IMR-90 (cell line): ENCODE data around the gene RALGAPA2. TPM values are rescaled to one million over a fixed set of nuclear protein-coding genes. Genes with fewer than 3 reads are reported as not detected.
A peak's percentile ranks its signal among the peaks of the same experiment; 100 is the strongest.

Experiments
- ATAC-seq: fragments of 200-7000 bp; cut with Tn5 transposase; 2 replicates; pipeline ENCODE4 v1.9.1; 2020; ENCODE audit warnings: low read depth, mild to moderate bottlenecking, moderate library complexity
- BruUV-seq: library from RNA; stranded (reverse); fragments of 400-500 nt; replicated peaks from 2 replicates; lab custom pipeline; 2021; lab: Mats Ljungman, UMichigan
- CTCF ChIA-PET: fragments of 300-600 bp; formaldehyde crosslinking; extraction: SDS; loops from one replicate; lab custom pipeline; 2021; ENCODE audit warnings: antibody characterized with exemption; lab: Yijun Ruan, JAX
- POLR2A ChIA-PET: fragments of 300-600 bp; sonication (Branson Sonifier 250); formaldehyde crosslinking; loops from one replicate; lab custom pipeline; 2022; ENCODE audit warnings: antibody characterized with exemption; ENCODE audit not compliant: unreplicated experiment; lab: Charles Lee
- DNase-seq: peaks from one replicate; pipeline ENCODE4 v3.0.0; 2013
- H2AFZ ChIP-seq: replicated peaks from 2 replicates; pipeline ENCODE3; 2013; ENCODE audit warnings: low read length, mild to moderate bottlenecking; ENCODE audit not compliant: poor library complexity
- H2AK5ac ChIP-seq: 2 replicates; pipeline ENCODE4 v1.6.1; 2013; ENCODE audit warnings: low read depth, low read length, inconsistent platforms
- H2AK9ac ChIP-seq: replicated peaks from 2 replicates; pipeline ENCODE3; 2013; ENCODE audit warnings: mild to moderate bottlenecking, low read depth, low read length, moderate library complexity; ENCODE audit not compliant: poor library complexity
- H2BK120ac ChIP-seq: 2 replicates; pipeline ENCODE4 v1.6.1; 2013; ENCODE audit warnings: low read depth, low read length, inconsistent platforms
- H2BK15ac ChIP-seq: 3 replicates; pipeline ENCODE4 v1.6.1; 2013; ENCODE audit warnings: low read depth, low read length, inconsistent platforms
- H2BK20ac ChIP-seq: 2 replicates; pipeline ENCODE4 v1.6.1; 2013; ENCODE audit warnings: low read depth, mild to moderate bottlenecking, inconsistent platforms, low read length, moderate library complexity
- H2BK5ac ChIP-seq: 2 replicates; pipeline ENCODE4 v1.6.1; 2013; ENCODE audit warnings: mild to moderate bottlenecking, low read depth, low read length, inconsistent platforms; ENCODE audit not compliant: poor library complexity, severe bottlenecking
- H3K14ac ChIP-seq: replicated peaks from 2 replicates; pipeline ENCODE4 v1.6.1; 2013; ENCODE audit warnings: low read depth, low read length, inconsistent platforms
- H3K18ac ChIP-seq: 2 replicates; pipeline ENCODE4 v1.6.1; 2013; ENCODE audit warnings: low read depth, low read length, control low read depth
- H3K23ac ChIP-seq: 2 replicates; pipeline ENCODE4 v1.6.1; 2013; ENCODE audit warnings: low read depth, low read length, inconsistent platforms
- H3K27ac ChIP-seq: 2 replicates; pipeline ENCODE4 v1.5.1; 2013; ENCODE audit warnings: mild to moderate bottlenecking, control low read depth, low read length; ENCODE audit not compliant: insufficient read depth
- H3K27me3 ChIP-seq: 2 replicates; pipeline ENCODE4 v1.6.1; 2013; ENCODE audit warnings: low read length; ENCODE audit not compliant: control insufficient read depth, insufficient read depth
- H3K36me3 ChIP-seq: 2 replicates; pipeline ENCODE4 v1.6.1; 2013; ENCODE audit warnings: low read length, mixed read lengths; ENCODE audit not compliant: control insufficient read depth, insufficient read depth
- H3K4ac ChIP-seq: 2 replicates; pipeline ENCODE4 v1.6.1; 2013; ENCODE audit warnings: low read depth, low read length, inconsistent platforms
- H3K4me1 ChIP-seq: 2 replicates; pipeline ENCODE4 v1.6.1; 2013; ENCODE audit warnings: low read length, mixed read lengths; ENCODE audit not compliant: control insufficient read depth, insufficient read depth
- H3K4me2 ChIP-seq: 2 replicates; pipeline ENCODE4 v1.6.1; 2013; ENCODE audit warnings: low read depth, mild to moderate bottlenecking, control low read depth, low read length, moderate library complexity
- H3K4me3 ChIP-seq: 2 replicates; pipeline ENCODE4 v1.5.1; 2013; ENCODE audit warnings: low read depth, mild to moderate bottlenecking, control low read depth, low read length, moderate library complexity; ENCODE audit not compliant: insufficient read depth
- H3K56ac ChIP-seq: 2 replicates; pipeline ENCODE4 v1.6.1; 2013; ENCODE audit warnings: low read length, inconsistent platforms; ENCODE audit not compliant: insufficient read depth; ENCODE audit errors: extremely low read depth
- H3K79me1 ChIP-seq, 2 experiments: 2 replicates each; pipeline ENCODE4 v1.6.1; 2013; ENCODE audit warnings: low read length in 2 of 2, inconsistent platforms in 1 of 2, low read depth in 1 of 2
- H3K9ac ChIP-seq: 2 replicates; pipeline ENCODE4 v1.6.1; 2013; ENCODE audit warnings: low read depth, low read length, control low read depth
- H3K9me1 ChIP-seq: 2 replicates; pipeline ENCODE4 v1.6.1; 2013; ENCODE audit warnings: low read length, inconsistent platforms; ENCODE audit not compliant: insufficient read depth
- H3K9me3 ChIP-seq: 2 replicates; pipeline ENCODE4 v1.6.1; 2013; ENCODE audit warnings: low read length; ENCODE audit not compliant: control insufficient read depth, insufficient read depth
- H4K20me1 ChIP-seq: 2 replicates; pipeline ENCODE4 v1.6.1; 2013; ENCODE audit warnings: low read length, inconsistent platforms; ENCODE audit not compliant: insufficient read depth
- H4K5ac ChIP-seq: 2 replicates; pipeline ENCODE4 v1.6.1; 2013; ENCODE audit warnings: mild to moderate bottlenecking, low read depth, low read length, control low read depth
- H4K8ac ChIP-seq, 2 experiments: 2 replicates each; pipeline ENCODE4 v1.6.1; 2013; ENCODE audit warnings: low read depth in 2 of 2, low read length in 2 of 2, control low read depth in 1 of 2, inconsistent platforms in 1 of 2
- H4K91ac ChIP-seq: 2 replicates; pipeline ENCODE4 v1.6.1; 2013; ENCODE audit warnings: low read depth, low read length, inconsistent platforms; ENCODE audit not compliant: insufficient read depth
- BHLHE40 ChIP-seq: fragments of 150-350 bp; IDR thresholded peaks from 2 replicates; pipeline ENCODE4 v1.6.1; 2016; ENCODE audit warnings: mild to moderate bottlenecking, low read depth, low read length
- CEBPB ChIP-seq: IDR thresholded peaks from 2 replicates; pipeline ENCODE4 v1.6.1; 2012; ENCODE audit warnings: low read depth, low read length, improper control_type of control experiment
- CHD1 ChIP-seq: IDR thresholded peaks from 2 replicates; pipeline ENCODE4 v1.6.1; 2012; ENCODE audit warnings: low read depth, low read length, improper control_type of control experiment
- CTCF ChIP-seq: conservative IDR thresholded peaks from 2 replicates; pipeline ENCODE4 v1.5.1; 2012; ENCODE audit warnings: mild to moderate bottlenecking, low read depth, low read length, improper control_type of control experiment
- ELK1 ChIP-seq: fragments of 150-350 bp; IDR thresholded peaks from 2 replicates; pipeline ENCODE4 v1.6.1; 2016; ENCODE audit warnings: low read depth, mild to moderate bottlenecking, low read length, moderate library complexity, borderline replicate concordance
- FOS ChIP-seq: fragments of 150-350 bp; IDR thresholded peaks from 2 replicates; pipeline ENCODE4 v1.6.1; 2016; ENCODE audit warnings: low read depth, low read length
- MAFK ChIP-seq: IDR thresholded peaks from 2 replicates; pipeline ENCODE4 v1.6.1; 2012; ENCODE audit warnings: low read depth, low read length, improper control_type of control experiment
- MAZ ChIP-seq: IDR thresholded peaks from 2 replicates; pipeline ENCODE4 v1.6.1; 2012; ENCODE audit warnings: low read depth, mild to moderate bottlenecking, low read length, improper control_type of control experiment, moderate library complexity, borderline replicate concordance
- MXI1 ChIP-seq: IDR thresholded peaks from 2 replicates; pipeline ENCODE4 v1.6.1; 2012; ENCODE audit warnings: low read depth, mild to moderate bottlenecking, low read length, moderate library complexity, borderline replicate concordance
- NFE2L2 ChIP-seq: fragments of 150-350 bp; IDR thresholded peaks from 2 replicates; pipeline ENCODE4 v1.6.1; 2016; ENCODE audit warnings: low read depth, mild to moderate bottlenecking, low read length
- POLR2A ChIP-seq: IDR thresholded peaks from 2 replicates; pipeline ENCODE4 v1.6.1; 2012; ENCODE audit warnings: mild to moderate bottlenecking, low read depth, low read length
- RAD21 ChIP-seq: IDR thresholded peaks from 2 replicates; pipeline ENCODE4 v1.6.1; 2012; ENCODE audit warnings: low read length, improper control_type of control experiment
- RCOR1 ChIP-seq: IDR thresholded peaks from 2 replicates; pipeline ENCODE4 v1.6.1; 2012; ENCODE audit warnings: mild to moderate bottlenecking, low read length, improper control_type of control experiment; ENCODE audit not compliant: insufficient replicate concordance
- RFX5 ChIP-seq: IDR thresholded peaks from 2 replicates; pipeline ENCODE4 v1.8.0; 2012; ENCODE audit warnings: low read depth, mild to moderate bottlenecking, low read length, moderate library complexity
- SMC3 ChIP-seq: fragments of 150-350 bp; IDR thresholded peaks from 2 replicates; pipeline ENCODE4 v1.6.1; 2016; ENCODE audit warnings: low read depth, mild to moderate bottlenecking, antibody characterized with exemption, low read length, moderate library complexity
- WGBS, 2 experiments: methylation state at CpG; one replicate each; pipeline versions ENCODE4 v1.1.5 to v1.1.7; 2013; ENCODE audit warnings: missing lambda C conversion rate in 2 of 2; ENCODE audit not compliant: insufficient read length in 1 of 2; ENCODE audit errors: extremely low coverage in 2 of 2; 5-methylcytosine and 5-hydroxymethylcytosine counted together
- dilution Hi-C: fragments of 300-500 bp; cut with HindIII; formaldehyde crosslinking; loops from one replicate; pipeline ENCODE4 v1.14.3; 2018; ENCODE audit warnings: low sequenced_read_pairs; ENCODE audit not compliant: unreplicated experiment
- in situ Hi-C: fragments of 300-500 bp; cut with MboI; formaldehyde crosslinking; loops from 3 replicates; pipeline ENCODE4 v1.14.3; 2019; ENCODE audit warnings: low sequenced_read_pairs, inconsistent platforms, mixed read lengths
- intact Hi-C: fragments of 100-400 bp; cut with micrococcal nuclease; formaldehyde crosslinking; loops from 2 replicates; pipeline ENCODE4 v1.10.0; 2022
- polyA plus RNA-seq, 3 experiments: library from polyadenylated mRNA; depleted of rRNA; stranded (reverse); fragments of >200 nt; gene quantifications; 2 replicates each; pipeline ENCODE4 v1.2.3, GENCODE V29; 2012; ENCODE audit warnings: low replicate concordance in 1 of 3
- total RNA-seq: library from RNA; depleted of rRNA; stranded (reverse); fragments of >200 nt; gene quantifications from 2 replicates; pipeline ENCODE4 v1.2.3, GENCODE V29; 2012
- TF ChIP-seq, protein P1 (sequence below): fragments of 150-350 bp; IDR thresholded peaks from 2 replicates; pipeline ENCODE4 v1.6.1; 2017; ENCODE audit warnings: mild to moderate bottlenecking, antibody characterized with exemption, low read length, low read depth

Gene RALGAPA2
- total and polyA plus RNA-seq, 2 of the 4 experiments (the other 2 are of a cell fraction), result 1.3 to 3.9 TPM

DNA sequence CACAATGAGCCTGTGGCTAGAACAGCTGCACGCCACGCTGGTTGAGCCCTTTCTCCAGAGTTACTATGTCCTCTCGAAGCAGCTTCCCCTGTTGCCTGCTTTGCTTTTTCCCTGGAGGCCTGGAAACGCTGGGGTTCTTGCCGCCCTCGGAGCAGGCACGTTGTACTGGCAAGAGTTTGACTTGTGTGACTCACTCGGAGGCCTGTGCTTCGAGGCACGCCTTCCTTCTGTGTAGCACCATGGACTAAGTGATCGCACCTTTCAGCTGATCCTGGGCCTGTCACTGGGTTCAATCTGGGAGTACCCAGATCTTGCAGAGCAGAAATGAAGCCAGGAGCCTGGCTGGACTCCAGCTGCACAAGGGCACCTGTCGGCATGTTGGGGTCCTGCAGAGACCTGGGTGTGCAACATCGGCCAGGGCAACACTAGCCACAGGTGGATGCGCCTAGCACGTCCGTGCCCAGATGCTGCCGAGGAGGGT, 339.3 kb downstream of the RALGAPA2 start:
- DNase-seq (peak; percentile 26), ATAC-seq (peak; percentile 44; the same call in 1 of the 2 replicates)
- in situ Hi-C loops, result no loop called here
- no peaks in the 10 kb centered on the region for H3K36me3 ChIP-seq
- H4K20me1 ChIP-seq, result no peaks in the 10 kb centered on the region
- peaks cover 2% of the 10 kb centered on the region; the same call in 1 of the 2 replicates for H3K4me1 ChIP-seq
- no peak overlapping the region for H3K18ac ChIP-seq
- intact Hi-C loops, result no loop called here
- no peak overlapping the region for H2BK20ac ChIP-seq
- peaks cover 78% of the 10 kb centered on the region for H3K27me3 ChIP-seq
- no peaks in the 10 kb centered on the region for H3K79me1 ChIP-seq
- TF ChIP-seq FOS (no peak), CEBPB (no peak), MXI1 (no peak), RAD21 (no peak), NFE2L2 (no peak), SMC3 (no peak), POLR2A (no peak), RCOR1 (no peak), MAZ (no peak), CTCF (no peak), ELK1 (no peak), RFX5 (no peak), CHD1 (no peak), BHLHE40 (no peak), MAFK (no peak)
- TF ChIP-seq, protein P1, sequence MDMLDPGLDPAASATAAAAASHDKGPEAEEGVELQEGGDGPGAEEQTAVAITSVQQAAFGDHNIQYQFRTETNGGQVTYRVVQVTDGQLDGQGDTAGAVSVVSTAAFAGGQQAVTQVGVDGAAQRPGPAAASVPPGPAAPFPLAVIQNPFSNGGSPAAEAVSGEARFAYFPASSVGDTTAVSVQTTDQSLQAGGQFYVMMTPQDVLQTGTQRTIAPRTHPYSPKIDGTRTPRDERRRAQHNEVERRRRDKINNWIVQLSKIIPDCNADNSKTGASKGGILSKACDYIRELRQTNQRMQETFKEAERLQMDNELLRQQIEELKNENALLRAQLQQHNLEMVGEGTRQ, result no peak
- no peak overlapping the region for H2BK15ac ChIP-seq
- H3K14ac ChIP-seq, result no peak overlapping the region
- H4K5ac ChIP-seq, result no peak overlapping the region
- H3K4ac ChIP-seq, result no peak overlapping the region
- no peak overlapping the region for H4K8ac ChIP-seq
- H3K9me1 ChIP-seq, result no peaks in the 10 kb centered on the region
- no peak overlapping the region for H3K4me3 ChIP-seq
- ChIA-PET POLR2A (no interaction called here), CTCF (no interaction called here)
- H3K56ac ChIP-seq, result no peak overlapping the region
- H2AK9ac ChIP-seq, result peak overlapping the region; percentile 40
- BruUV-seq, result no TSS peak
- H2BK120ac ChIP-seq, result no peak overlapping the region
- dilution Hi-C loops, result no loop called here
- H2AFZ ChIP-seq, result no peak overlapping the region
- H2AK5ac ChIP-seq, result no peak overlapping the region
- H3K4me2 ChIP-seq, result no peak overlapping the region
- no peaks in the 10 kb centered on the region; the same call in 1 of the 2 replicates for H3K9me3 ChIP-seq
- H2BK5ac ChIP-seq, result no peak overlapping the region
- WGBS, 2 experiments, result 49% methylated on average over 15 of the region's 17 CpGs; no CpG with 5 or more reads in 1 of the 2 experiments
- no peak overlapping the region for H4K91ac ChIP-seq
- H3K23ac ChIP-seq, result no peak overlapping the region
- H3K27ac ChIP-seq, result no peak overlapping the region
- H3K9ac ChIP-seq, result no peak overlapping the region
